Uterus (tissue), 2 donors: ENCODE results near the gene JUNB.

Source experiments
- POLR2A ChIP-seq, 2 donors: fragments of 450-650 bp; IDR thresholded peaks; one replicate each; pipeline ENCODE4 v1.6.1; 2016; ENCODE audit warnings: antibody characterized with exemption in 2 of 2, mild to moderate bottlenecking in 1 of 2, moderate library complexity in 1 of 2
- TF ChIP-seq, protein P1 (sequence below), 4 experiments: fragments of 200-600 bp in 2 of 4; fragments of 450-650 bp in 2 of 4; sonication (generic) in 2 of 4; IDR thresholded peaks; one replicate each; pipeline ENCODE4 v1.5.1; 2016 to 2019; ENCODE audit warnings: antibody characterized with exemption in 4 of 4, mild to moderate bottlenecking in 2 of 4, moderate library complexity in 1 of 4

DNA sequence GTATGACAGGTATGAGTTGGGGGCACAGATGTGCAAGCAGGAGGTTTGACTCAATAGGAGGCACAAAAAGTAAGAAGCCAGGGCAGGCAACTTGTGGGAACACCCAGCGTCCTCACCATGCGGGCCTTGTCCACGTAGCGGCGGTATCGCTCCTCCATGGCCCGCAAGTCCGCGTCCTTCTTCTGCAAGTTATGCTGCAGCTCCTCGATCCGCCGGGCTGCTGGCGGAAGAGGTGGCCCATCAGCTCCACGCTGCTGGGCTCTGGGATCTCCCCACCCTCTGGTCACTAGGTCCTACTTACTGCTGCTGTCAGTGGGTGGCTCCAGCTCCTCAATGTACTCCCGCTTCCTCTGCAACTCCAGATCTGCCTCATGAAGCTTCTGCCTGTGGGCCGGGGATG lies 26.6 kb upstream of the JUNB start:
- TF ChIP-seq, protein P1, sequence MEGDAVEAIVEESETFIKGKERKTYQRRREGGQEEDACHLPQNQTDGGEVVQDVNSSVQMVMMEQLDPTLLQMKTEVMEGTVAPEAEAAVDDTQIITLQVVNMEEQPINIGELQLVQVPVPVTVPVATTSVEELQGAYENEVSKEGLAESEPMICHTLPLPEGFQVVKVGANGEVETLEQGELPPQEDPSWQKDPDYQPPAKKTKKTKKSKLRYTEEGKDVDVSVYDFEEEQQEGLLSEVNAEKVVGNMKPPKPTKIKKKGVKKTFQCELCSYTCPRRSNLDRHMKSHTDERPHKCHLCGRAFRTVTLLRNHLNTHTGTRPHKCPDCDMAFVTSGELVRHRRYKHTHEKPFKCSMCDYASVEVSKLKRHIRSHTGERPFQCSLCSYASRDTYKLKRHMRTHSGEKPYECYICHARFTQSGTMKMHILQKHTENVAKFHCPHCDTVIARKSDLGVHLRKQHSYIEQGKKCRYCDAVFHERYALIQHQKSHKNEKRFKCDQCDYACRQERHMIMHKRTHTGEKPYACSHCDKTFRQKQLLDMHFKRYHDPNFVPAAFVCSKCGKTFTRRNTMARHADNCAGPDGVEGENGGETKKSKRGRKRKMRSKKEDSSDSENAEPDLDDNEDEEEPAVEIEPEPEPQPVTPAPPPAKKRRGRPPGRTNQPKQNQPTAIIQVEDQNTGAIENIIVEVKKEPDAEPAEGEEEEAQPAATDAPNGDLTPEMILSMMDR (IDR thresholded peaks at IDR 0.05) = no peak
- TF ChIP-seq POLR2A (IDR thresholded peaks at IDR 0.05) = no peak
